ENCODE measurements around the gene B3GLCT.

B3GLCT gene

GRCh38 chr13:31182987-31183386 is 16.8 kb upstream of the B3GLCT start:
- H3K4me3 ChIP-seq (ENCODE audit: control insufficient read depth, low read depth, low read length): no peak overlapping the region
- TF ChIP-seq CTCF (IDR thresholded peaks at IDR 0.05; ENCODE audit: control insufficient read depth, insufficient read depth, low read depth, low read length, missing control alignments): no peak
- DNase-seq (ENCODE audit: low read depth): no peak

DNA sequence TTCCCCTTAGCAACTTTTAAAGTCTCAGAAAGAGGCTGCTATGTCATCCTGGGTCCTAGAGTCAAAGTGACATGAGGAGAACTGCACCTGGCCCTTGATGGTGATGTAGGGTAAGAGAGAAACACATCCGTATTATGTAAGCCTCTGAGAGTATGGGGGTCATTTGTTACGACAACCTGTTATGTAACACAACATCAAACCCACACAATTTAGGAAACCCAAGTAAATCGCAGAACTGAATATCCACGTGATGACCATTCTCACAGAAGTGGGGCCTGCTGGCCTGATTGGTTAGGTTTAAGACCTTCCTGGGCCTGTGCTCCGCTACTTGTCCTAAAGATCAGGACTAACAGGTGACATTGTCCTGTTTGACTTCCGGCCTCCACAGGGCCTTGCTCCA is 15.3 kb upstream of the B3GLCT start:
- TF ChIP-seq CTCF (IDR thresholded peaks at IDR 0.05; ENCODE audit: control insufficient read depth, insufficient read depth, low read depth, low read length, missing control alignments): no peak
- no peak overlapping the region for H3K4me3 ChIP-seq (ENCODE audit: control insufficient read depth, low read depth, low read length)
- no peak for DNase-seq (ENCODE audit: low read depth)

DNA sequence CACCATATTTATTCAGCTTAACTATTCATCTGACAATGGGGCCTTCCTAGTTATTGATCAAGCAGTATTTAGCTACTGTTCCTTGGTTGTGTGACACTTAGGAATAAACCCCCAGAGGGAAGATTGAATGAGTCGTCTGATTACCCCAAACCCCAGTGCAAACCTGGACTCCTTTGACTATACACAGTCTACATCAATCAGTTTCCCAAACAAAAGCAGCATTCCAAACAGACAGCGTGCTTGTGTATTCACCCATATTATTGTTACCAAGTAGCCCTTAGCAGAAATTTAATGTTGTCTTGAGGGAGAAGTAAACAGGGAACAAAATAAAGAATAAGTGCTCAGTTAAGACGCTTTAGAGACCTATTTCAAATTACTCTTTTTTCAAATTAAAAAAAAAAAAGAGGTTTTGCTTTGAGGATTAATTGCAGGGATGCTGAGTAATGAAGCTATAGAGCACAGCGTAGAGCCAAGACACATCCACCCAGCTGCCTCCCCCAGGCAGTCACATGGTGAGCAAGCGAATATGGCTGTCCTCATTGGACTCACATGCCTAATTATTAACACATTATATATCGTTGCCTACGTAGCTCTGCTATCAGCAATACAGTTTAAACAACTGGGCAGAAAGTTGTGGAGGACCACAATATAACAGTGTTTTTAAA is 14.7 kb upstream of the B3GLCT start:
- TF ChIP-seq CTCF (IDR thresholded peaks at IDR 0.05; ENCODE audit: control insufficient read depth, insufficient read depth, low read depth, low read length, missing control alignments): no peak
- no peak for DNase-seq (ENCODE audit: low read depth)
- no peak overlapping the region for H3K4me3 ChIP-seq (ENCODE audit: control insufficient read depth, low read depth, low read length)

- H3K4me3 ChIP-seq (ENCODE audit: control insufficient read depth, low read depth, low read length): no peak overlapping the region
- no peak for TF ChIP-seq CTCF (IDR thresholded peaks at IDR 0.05; ENCODE audit: control insufficient read depth, insufficient read depth, low read depth, low read length, missing control alignments)
- DNase-seq (ENCODE audit: low read depth): no peak
These were observed 8.0 kb upstream of the B3GLCT start for GRCh38 chr13:31191748-31192147.

DNA sequence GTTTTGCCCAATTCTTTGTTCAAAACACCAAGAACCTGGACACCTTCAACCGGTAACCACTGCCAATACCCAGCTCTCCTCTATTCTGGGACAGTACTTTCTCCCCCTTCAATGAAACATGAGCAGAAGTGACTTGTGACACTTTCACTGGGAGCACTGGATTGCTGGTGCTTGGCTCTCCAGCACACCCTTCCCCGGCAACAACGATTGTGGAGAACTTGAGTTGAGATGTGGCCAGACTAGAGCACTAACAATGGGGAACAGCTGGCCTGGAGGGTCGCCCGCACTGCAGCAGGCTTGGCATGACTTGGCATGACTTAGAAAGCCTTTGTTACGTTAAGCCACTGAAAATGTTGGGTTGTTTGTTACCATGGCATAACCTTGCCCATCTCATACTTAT is 7.5 kb upstream of the B3GLCT start:
- no peak for TF ChIP-seq CTCF (IDR thresholded peaks at IDR 0.05; ENCODE audit: control insufficient read depth, insufficient read depth, low read depth, low read length, missing control alignments)
- no peak overlapping the region for H3K4me3 ChIP-seq (ENCODE audit: control insufficient read depth, low read depth, low read length)
- DNase-seq (ENCODE audit: low read depth): no peak

GRCh38 chr13:31195616-31196015 is 4.2 kb upstream of the B3GLCT start:
- H3K4me3 ChIP-seq (ENCODE audit: control insufficient read depth, low read depth, low read length): no peak overlapping the region
- no peak for TF ChIP-seq CTCF (IDR thresholded peaks at IDR 0.05; ENCODE audit: control insufficient read depth, insufficient read depth, low read depth, low read length, missing control alignments)
- DNase-seq (ENCODE audit: low read depth): no peak

DNA sequence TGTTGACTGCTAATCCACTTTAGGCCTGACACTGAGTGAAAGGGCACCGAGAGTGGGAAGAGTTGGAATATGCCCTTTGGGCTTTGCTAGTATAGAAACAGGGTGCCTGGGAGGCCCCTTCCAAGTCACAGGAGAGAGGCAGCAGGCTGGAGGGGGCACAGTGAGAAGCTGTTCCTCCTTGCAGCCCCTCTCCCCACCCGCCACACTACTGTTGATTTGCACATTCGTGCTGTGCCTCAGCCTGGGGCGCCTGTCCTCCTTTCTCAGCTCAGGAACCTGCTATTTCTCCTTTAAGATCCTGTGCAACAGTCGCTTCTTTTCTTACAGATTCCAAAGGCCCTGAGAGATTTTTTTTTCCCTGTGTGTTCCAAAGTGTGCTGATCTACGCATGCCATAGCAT is 2.8 kb upstream of the B3GLCT start:
- no peak for TF ChIP-seq CTCF (IDR thresholded peaks at IDR 0.05; ENCODE audit: control insufficient read depth, insufficient read depth, low read depth, low read length, missing control alignments)
- no peak for DNase-seq (ENCODE audit: low read depth)
- no peak overlapping the region for H3K4me3 ChIP-seq (ENCODE audit: control insufficient read depth, low read depth, low read length)

All from AG09309 (cell line).